NCI-H2196 treated with DMSO at 0.1 percent for 48 hours (cell line): ENCODE data around the gene PDE4D.

Experiments used
- DNase-seq: peaks from one replicate; lab custom pipeline; 2025; ENCODE audit not compliant: unreplicated experiment; lab: John Stamatoyannopoulos, UW

The PDE4D gene

DNA sequence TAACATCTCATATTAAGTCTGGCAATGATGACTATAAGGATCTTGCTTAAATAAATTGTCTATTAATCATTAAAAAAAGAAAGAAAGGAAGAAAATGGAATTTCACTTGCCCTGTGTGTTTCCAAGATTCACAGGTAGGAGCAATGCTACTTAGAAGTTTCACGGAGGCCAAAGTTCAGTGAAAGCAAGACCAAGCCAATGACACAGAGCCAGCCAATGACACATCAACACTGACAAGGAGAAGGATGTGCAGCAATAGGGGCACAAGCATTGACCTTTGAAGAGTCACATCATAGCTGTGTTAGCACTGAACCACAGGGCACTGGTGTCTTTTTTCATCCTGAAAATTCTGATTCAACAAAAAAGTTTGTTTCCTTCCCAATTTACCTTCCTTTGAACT lies 364.3 kb downstream of the PDE4D start:
- no peak for DNase-seq

DNA sequence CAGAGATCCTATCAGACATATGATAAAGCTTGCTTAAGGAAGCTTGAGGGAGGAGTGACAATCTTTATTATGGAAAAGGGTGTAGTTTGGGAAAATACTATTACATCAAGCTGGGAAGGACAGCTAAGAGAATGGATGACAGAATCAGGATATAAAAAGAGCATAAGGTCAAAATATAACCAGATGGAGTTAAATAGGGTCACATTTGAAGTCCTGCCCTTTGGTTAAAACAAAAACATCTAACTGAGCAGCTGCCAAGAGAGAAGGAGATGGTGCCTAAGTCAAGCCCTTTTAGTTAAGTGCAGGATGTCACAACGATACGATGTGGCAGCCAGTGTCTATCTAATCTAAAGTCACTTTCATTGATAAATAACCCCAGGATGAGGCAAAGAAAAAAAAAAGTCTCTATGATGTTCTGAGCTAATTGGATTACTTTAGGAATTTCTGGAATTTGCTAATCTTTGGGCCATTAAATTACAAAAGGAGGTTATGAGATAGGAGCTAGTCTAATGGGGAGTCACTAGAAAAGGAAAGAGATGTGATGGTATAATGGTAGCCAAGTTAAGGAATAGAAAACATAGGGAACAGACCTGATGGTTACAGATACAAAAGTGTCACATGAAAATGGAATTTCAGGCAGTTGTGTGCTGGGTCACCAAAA lies 365.2 kb downstream of the PDE4D start:
- no peak for DNase-seq

DNA sequence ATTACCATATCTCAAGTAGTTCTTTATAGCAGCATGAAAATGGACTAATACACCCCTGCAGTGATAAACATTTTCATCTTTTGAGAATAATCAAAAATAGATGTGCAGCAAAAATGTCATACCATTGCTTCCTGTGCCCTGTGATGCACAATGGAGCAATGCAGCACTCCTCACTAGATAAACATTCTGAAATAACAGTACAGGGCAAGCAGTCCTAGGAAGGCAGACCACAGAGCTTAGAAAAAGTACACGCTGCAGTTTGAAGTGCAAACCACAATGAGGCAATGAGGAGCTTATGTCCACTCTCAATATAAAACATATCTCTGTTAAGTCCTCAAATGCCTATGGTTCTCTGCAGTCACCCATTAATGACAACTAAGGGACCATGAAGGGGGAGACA lies 367.6 kb downstream of the PDE4D start:
- DNase-seq = no peak

DNA sequence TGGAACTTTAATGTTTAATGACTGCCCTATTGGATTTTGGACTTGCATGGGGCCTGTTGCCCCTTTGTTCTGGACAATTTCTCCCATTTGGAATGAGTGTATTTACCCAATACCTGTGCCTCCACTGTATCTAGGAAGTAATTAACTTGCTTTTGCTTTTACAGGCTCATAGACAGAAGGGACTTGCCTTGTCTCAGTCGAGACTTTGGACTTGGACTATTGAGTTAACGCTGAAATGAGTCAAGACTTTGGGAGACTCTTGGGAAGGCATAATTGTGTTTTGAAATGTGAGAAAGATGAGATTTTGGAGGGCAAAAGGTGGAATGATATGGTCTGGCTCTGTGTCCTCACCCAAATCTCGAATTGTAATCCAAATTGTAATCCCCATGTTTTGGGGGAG lies 368.2 kb downstream of the PDE4D start:
- DNase-seq = no peak

DNA sequence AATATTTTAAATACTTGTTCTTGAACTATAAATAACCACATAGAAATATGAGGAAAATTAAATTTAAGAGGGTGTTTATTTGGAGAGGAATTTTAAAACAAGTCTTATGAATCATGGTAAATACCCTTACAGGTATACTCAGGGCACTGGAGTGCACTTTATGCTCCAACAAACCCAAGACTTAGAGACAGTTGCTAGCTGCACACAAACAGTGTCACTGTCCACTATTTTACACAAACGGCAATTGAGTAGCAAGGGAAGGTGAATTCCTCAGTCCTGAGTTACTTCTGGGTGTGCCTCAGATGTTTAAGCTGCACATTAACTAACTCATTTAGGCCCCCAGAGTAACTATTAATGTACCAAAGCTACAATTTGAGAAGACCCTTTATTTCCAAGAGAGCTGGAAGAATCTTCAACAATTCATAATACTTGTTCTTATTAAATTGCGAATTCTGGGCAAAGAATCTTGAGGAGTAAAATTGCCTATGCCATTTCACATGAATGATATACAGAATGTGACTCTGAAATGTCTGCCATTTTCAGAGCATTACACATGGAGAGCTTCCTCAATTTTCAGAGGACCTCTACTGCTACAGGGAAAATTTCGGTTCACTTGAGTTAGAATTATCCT lies 371.2 kb downstream of the PDE4D start:
- no peak for DNase-seq

DNA sequence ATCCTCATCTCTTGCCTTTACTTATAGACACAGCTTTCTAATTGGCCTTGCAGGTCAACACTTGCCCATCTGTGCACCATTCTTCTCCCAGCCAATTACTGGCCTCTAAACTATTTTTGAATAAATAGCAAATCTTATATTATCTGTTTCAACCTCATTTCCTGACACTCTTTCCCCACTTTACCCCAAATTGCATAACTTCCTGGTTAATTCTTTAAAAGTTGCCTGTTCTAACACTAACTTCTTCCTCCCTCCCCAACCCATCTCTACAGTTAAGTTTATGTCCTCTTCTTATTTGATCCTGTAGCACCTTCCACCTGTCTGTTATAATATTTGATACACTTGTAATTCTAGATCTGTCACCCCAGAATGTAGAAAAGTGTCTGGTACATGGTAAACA lies 372.1 kb downstream of the PDE4D start:
- DNase-seq = no peak

DNA sequence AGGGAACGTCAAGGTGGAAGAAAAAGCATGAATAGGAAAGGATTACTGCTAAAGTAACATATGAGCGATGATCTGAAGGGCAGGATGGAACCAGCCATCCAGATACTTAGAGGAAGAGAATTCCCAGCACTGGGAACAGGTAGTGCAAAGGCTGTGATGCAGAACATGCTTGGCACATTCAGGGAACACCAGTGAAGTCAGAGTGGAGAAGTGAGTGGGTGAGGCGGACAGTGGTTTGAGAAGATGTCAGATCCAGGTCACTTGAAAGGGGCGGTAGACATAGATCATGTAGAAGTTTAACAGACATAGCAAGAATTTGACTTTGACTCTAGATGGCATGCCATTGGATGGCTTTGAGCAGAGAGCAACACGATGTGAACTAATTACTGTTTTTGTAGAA lies 374.2 kb downstream of the PDE4D start:
- DNase-seq = no peak

DNA sequence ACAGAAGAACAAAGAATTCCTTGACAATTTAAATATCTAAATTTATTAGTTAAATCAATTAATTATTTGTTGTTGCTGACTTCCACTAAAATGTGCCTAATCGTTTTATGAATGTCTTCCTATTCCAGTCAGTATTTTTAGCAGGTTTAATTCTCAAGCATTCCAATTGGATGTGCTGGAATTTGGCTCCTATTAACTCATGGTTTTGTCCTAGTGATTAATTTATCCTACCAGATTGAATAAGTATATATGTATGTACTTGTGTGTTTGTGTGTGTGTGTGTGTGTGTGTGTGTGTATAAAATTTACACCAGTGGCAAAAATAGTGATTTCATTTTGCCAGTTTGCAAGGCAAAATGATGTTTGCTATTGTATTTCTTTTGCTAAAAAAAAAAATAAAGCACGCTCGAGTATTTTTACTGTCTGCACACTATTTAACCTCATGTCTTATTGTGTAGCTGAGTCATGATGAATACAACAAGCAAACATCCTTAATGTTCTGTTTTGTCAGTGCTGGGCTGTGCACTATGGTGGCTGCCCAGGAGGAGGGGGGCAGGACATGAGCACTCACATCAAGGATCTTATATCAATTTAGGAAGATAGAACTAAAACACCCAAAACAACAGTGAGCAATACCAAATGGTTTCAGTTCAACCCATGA lies 375.5 kb downstream of the PDE4D start:
- no peak for DNase-seq

DNA sequence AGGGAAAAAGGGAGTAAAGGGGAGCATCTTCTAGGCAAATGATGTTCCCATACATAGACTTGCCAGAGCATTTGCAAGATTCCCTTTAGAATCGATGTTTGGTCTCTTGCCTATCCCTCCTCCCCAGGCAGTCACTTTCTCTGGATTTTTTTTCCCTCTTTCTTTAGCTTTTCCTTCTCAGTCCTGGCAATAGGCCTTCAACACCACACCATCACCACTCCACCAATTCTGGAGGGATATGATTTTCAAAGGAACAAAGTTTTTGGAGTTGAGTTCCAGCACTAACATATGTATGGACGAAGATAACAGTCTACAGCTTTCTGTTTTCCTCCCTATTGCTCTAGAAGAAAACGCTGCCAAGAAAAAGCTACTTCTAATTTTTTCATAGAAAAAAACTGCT lies 377.4 kb downstream of the PDE4D start:
- no peak for DNase-seq

DNA sequence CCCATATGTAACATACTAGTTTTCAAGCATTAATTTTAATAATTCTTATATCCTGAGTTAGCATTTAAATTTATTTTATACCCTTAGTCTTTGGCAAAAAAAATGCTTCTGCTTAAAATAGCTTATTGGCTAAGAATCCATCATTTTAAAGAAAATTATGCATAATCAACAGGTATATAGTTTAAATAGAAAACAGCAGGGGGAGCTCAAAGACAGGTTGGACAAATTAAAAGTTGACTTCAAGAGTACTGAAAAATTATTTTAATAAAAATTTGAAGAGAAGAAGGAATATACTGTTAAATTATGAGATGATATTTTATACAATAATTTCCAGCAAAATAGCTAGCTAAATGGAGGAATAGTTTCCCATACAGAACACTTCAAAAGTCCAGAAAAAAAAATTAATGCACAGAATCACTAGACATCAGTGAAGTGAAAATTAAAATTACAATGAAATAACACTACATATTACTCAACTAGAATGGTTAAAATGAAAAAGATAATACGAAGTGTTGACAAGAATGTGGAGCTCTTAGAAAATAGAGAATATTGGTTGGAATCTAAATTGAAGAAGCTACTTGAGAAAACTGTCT lies 387.1 kb downstream of the PDE4D start:
- peak; percentile 21 for DNase-seq

DNA sequence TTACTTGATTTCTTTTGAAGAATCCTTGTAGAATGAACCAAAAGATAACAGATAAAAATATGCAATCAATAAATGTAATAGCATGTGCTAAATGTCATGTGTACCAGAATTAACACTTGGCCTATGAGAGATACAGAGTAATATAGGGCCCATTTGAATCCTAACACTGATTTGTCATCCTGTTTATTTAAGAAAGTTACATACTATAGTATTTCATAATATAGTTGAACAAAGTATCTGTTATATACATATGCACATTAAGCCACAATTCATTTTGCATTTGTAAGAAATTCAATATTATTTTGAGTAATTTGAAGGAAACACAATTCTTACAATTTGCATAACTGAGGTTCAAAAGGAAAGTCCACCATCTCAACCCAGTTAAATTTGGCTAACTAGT lies 389.5 kb downstream of the PDE4D start:
- no peak for DNase-seq

DNA sequence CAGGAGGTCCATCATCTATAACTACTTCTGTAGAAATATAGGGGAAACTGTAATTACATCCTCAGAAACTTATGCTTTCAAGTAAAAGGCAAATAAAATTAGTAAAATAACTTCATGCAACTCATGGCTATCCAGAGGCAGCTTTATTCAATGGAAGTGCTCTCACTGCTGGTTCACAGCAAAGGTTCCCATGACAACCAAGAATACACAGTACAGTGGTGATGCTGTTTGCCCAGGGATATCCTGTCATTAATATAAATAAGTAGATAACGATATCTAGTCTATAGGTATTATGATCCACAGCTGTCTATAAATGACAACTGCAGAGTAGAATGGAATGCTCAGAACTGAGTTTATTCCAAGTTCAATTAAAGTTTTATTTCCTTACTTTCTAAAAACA lies 390.3 kb downstream of the PDE4D start:
- DNase-seq = no peak

DNA sequence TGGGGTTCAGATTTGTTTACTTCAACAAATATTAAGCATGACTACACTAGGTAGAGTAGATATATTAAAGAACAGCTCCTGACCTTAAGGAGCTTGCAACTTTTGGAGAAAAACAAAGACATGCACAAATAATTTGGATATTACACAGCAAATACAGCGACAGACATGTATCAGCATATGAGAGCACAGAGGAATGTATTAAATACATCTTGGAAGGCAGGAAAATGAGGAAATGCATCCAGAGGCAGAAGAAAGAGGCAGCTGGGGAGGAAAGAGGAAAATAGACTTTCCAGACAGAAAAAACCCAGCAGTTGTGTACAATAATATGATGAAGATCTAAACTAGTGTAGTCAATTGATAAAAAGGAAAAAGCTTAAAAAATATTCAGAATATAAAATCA lies 392.2 kb downstream of the PDE4D start:
- no peak for DNase-seq

DNA sequence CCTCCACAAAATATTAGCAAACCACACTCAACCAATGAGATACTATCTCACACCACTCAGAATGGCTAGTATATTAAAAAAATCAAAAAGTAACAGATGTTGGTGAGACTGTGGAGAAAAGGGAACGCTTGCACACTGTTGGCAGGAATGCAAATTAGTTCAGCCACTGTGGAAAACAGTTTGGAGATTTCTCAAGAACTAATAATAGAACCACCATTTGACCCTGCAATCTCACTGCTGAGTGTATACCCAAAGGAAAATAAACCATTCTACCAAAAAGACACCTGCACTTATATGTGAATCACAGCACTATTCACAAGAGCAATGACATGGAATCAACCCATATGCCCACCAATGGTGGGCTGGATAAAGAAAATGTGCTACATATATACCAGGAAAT lies 393.5 kb downstream of the PDE4D start:
- DNase-seq = no peak

DNA sequence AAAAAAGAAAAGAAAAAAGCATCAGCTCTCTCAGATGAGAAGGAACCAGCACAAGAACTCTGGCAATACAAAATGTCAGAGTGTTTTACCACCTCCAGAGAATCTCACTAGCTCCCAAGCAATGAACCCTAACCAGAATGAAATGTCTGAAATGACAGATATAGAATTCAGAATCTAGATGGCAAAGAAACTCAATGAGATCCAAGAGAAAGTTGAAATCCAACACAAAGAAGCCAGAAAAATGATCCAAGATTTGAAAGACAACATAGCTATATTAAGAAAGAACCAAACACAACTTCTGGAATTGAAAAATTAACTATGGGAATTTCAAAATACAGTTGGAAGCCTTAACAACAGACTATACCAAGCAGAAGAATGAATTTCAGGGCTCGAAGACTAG lies 396.3 kb downstream of the PDE4D start:
- DNase-seq = no peak

DNA sequence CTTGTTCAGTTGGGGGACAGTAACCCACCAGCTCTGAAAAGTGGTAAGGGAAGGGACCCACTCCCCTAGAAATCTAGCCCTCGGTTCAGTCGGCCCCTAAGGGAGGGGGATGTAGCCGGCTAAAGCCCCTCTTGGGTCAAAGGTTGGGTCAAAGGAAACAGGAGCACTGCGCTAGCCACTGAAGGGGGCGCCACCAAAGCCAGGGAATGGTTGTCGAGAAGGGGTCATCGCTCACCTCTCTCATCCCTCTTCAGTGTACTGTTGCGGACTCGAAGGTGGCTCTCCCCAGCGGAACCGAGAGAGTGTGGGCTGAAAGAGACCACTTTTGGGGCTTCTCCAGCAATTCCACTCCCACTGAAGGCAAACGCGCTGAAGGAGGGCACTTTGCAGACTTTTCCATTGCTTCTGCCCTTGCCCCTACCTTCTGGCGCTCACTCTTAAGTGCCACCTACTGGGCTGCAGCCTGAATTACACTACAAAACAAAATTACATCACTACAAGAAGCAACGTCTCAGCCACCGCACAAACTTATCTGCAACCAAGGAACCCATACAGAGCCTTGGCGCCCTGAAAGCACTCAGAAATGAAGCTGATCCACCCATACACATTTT lies 396.9 kb downstream of the PDE4D start:
- no peak for DNase-seq

DNA sequence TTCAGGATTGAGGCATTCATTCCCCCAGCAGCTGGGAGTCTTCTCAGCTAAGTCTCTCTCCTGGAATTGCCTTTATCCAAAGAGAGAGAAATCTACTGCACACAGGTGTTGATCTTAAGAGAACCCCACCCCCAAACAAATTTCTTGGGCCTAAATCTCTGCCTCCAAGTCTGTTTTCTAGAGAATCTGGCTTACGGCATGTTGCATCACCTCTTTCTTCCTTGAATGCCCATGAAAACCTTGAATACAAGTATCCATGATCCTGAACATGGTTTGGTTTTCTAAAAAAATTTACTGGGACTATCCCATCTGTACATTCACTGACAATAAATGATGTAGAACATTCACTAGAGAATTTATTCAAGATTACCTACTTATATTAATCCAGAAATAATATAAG lies 401.6 kb downstream of the PDE4D start:
- no peak for DNase-seq

DNA sequence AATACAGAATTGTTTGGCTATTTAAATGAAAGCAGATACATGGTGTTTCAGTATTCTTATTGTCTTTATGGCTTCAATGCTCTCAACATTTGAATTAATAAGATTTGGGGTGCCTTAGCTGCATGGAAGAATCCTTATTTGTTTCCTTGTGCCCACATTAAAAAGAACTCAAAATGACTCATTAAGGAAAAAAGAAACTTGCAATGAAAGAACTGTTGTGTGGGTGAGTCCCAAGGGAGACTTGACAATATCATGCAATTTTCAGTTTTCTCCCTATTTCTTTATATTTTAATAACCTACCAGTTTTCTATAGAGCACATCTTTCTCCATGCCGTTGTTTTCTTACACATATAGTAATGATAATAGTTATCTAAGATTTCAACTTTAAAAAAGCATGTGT lies 404.0 kb downstream of the PDE4D start:
- no peak for DNase-seq

DNA sequence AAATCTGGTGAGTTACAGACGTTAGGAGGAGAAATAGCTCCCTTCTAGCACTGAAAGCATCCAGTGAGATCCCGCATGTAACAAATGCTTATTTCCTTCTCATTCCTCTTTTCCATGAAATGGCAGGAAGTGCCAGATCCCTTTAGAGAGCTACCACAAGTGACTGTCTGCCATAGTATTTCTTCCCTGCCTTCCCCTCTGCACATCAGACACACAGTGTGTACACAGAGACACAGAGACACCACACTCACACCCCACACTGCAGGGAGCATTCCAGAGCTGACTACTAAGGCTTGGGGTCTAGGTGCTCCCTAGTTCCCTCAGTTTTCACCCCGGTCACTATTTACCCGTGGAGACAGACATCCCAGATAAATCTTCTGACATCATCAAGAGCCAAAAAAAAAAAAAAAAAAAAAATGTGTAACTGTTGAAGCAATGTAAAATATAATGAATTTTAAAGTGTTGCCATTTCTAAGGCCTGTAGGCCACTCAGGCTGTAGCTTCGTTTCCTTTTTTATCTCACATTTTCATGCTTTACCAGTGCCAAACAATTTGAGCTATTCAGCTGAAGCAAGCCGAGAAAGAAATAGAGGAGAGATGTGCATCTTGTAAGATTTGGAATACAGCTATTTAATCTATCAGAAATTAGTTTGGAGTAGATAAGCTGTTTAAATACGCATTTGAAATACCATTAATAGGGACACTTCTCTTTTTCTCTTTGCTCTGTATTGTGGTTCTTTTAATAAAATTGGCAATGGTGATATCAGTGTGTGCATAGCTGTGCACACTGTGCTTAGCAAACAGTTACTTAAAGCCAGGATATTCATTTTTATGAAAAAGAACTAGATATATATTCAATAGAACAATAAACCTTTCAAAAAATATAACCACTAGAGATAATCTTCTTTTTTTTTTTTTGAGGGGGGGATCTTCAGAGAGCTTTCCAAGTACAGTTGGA lies 405.5 kb downstream of the PDE4D start:
- no peak for DNase-seq

DNA sequence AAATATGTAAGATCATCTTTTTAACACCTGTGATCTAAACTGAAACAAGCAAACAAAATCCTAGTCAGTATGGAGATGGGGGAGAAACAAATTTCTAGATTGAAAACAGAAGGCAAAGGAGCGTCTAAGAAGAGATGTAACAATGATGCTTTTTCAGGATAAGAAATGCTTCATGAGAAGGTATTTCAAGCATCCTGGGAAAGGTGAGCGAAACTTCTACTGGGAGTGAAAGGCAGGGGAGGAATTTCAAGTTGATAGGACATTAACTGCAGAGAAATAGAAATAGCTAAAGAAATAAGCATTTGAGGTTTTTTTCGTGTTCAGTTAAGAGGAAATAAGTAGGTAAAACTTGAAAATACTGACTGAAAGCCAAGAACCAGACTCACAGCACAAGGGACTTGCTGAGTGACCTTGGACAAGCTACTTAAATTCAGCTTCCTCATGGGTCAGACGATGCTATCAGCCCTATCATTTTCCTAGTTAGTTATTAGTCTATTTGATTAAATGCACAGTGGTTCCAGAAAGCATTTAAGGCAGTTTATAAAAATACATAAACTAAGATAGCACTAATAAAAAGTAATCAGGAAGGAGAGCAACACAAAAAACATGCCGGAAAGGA lies 406.3 kb downstream of the PDE4D start:
- DNase-seq = no peak
